ENCODE measurements around the gene HOXB3. TPM values are rescaled to one million over a fixed set of nuclear protein-coding genes. Genes with fewer than 3 reads are reported as not detected.

Gene HOXB3
- total RNA-seq, 1 donor from 2014 or later: 93.7 TPM

- H3K9me3 Mint-ChIP-seq: no peaks in the 10 kb centered on the region
- H3K27ac Mint-ChIP-seq: peak overlapping the region; percentile 97
- peaks cover 94% of the 10 kb centered on the region for H3K27me3 Mint-ChIP-seq
- H3K4me1 Mint-ChIP-seq (ENCODE audit: unreplicated experiment): peaks cover 56% of the 10 kb centered on the region
- peaks cover 29% of the 10 kb centered on the region for H3K36me3 Mint-ChIP-seq
- peak overlapping the region; percentile 91 for H3K4me3 Mint-ChIP-seq
- no peak for DNase-seq (ENCODE audit: extremely low spot score, unreplicated experiment)
- TF ChIP-seq CTCF (conservative IDR thresholded peaks at IDR 0.05): no peak
Observed at GRCh38 chr17:48594538-48595277, 4.7 kb upstream of the HOXB3 start.

- peak overlapping the region; percentile 97 for H3K27ac Mint-ChIP-seq
- H3K4me1 Mint-ChIP-seq (ENCODE audit: unreplicated experiment): peaks cover 56% of the 10 kb centered on the region
- H3K27me3 Mint-ChIP-seq: peaks cover 94% of the 10 kb centered on the region
- peak; percentile 95 for DNase-seq (ENCODE audit: extremely low spot score, unreplicated experiment)
- TF ChIP-seq CTCF (conservative IDR thresholded peaks at IDR 0.05): peak; percentile 96
- peaks cover 26% of the 10 kb centered on the region for H3K36me3 Mint-ChIP-seq
- H3K4me3 Mint-ChIP-seq: peak overlapping the region; percentile 91
- no peaks in the 10 kb centered on the region for H3K9me3 Mint-ChIP-seq
Observed at GRCh38 chr17:48593840-48594537, 3.9 kb upstream of the HOXB3 start.

GRCh38 chr17:48593126-48593829 lies 3.2 kb upstream of the HOXB3 start, which contains the start of gene HOXB5:
Gene HOXB5, minus strand, starts transcription at chr17:48593779. Its CDS starts 97 bp downstream, at chr17:48593682.
- peak within 1 kb of the TSS; percentile 91 for H3K4me3 Mint-ChIP-seq
- H3K9me3 Mint-ChIP-seq: no peaks in the 10 kb centered on the region
- DNase-seq (ENCODE audit: extremely low spot score, unreplicated experiment): no peak
- peaks cover 54% of the 10 kb centered on the region for H3K4me1 Mint-ChIP-seq (ENCODE audit: unreplicated experiment)
- H3K36me3 Mint-ChIP-seq: peaks cover 26% of the 10 kb centered on the region
- TF ChIP-seq CTCF (conservative IDR thresholded peaks at IDR 0.05): no peak
- H3K27me3 Mint-ChIP-seq: peaks cover 94% of the 10 kb centered on the region
- H3K27ac Mint-ChIP-seq: peak within 1 kb of the TSS; percentile 97

- Mint-ChIP-seq H3K36me3 (peaks cover 27% of the 10 kb centered on the region), H3K9me3 (no peaks in the 10 kb centered on the region), H3K4me3 (peak overlapping the region; percentile 91), H3K27ac (peak overlapping the region; percentile 97), H3K27me3 (peaks cover 94% of the 10 kb centered on the region), H3K4me1 (ENCODE audit: unreplicated experiment) (peaks cover 50% of the 10 kb centered on the region)
- TF ChIP-seq CTCF (conservative IDR thresholded peaks at IDR 0.05): no peak
- no peak for DNase-seq (ENCODE audit: extremely low spot score, unreplicated experiment)
Observed at GRCh38 chr17:48592577-48592976, 2.5 kb upstream of the HOXB3 start.

GRCh38 chr17:48592057-48592514 lies 2.0 kb upstream of the HOXB3 start:
- Mint-ChIP-seq H3K4me3 (peak overlapping the region; percentile 91), H3K9me3 (no peaks in the 10 kb centered on the region), H3K27ac (peak overlapping the region; percentile 97), H3K36me3 (peaks cover 32% of the 10 kb centered on the region), H3K4me1 (ENCODE audit: unreplicated experiment) (peaks cover 50% of the 10 kb centered on the region), H3K27me3 (peaks cover 94% of the 10 kb centered on the region)
- DNase-seq (ENCODE audit: extremely low spot score, unreplicated experiment): no peak
- TF ChIP-seq CTCF (conservative IDR thresholded peaks at IDR 0.05): no peak

Measured in type B pancreatic cell (in vitro differentiated cells).